GM19025 (cell line): ENCODE measurements around the gene TMEM220.
"Not testable (repeated sequence)": the region's sequence is repeated elsewhere in the genome, so short reads cannot be mapped to it uniquely, and the experiment has no call there.

Source experiments
- ATAC-seq: cut with Tn5 transposase; IDR thresholded peaks from one replicate; pipeline ENCODE4 v1.9.1; 2021; ENCODE audit warnings: mild to moderate bottlenecking, low read depth, moderate library complexity; ENCODE audit not compliant: unreplicated experiment

TMEM220 gene

GRCh38 chr17:10755592-10756127 is 25.8 kb upstream of the TMEM220 start:
- no peak for ATAC-seq

- ATAC-seq: no peak
Observed at GRCh38 chr17:10754861-10755591, 25.2 kb upstream of the TMEM220 start.

GRCh38 chr17:10754109-10754508 is 24.3 kb upstream of the TMEM220 start:
- ATAC-seq: no peak

GRCh38 chr17:10752696-10753095 is 22.9 kb upstream of the TMEM220 start:
- no peak for ATAC-seq

- ATAC-seq: no peak
Observed at GRCh38 chr17:10751563-10751962, 21.7 kb upstream of the TMEM220 start.

GRCh38 chr17:10750210-10750609 is 20.4 kb upstream of the TMEM220 start:
- ATAC-seq: no peak

- ATAC-seq: no peak
Observed at GRCh38 chr17:10748531-10749181, 18.8 kb upstream of the TMEM220 start.

GRCh38 chr17:10745231-10745630 is 15.4 kb upstream of the TMEM220 start:
- ATAC-seq: no peak

GRCh38 chr17:10744501-10745000 is 14.7 kb upstream of the TMEM220 start:
- ATAC-seq: no peak

GRCh38 chr17:10743316-10744009 is 13.6 kb upstream of the TMEM220 start:
- no peak for ATAC-seq

GRCh38 chr17:10742431-10742830 is 12.6 kb upstream of the TMEM220 start:
- ATAC-seq: no peak

- no peak for ATAC-seq
Observed at GRCh38 chr17:10741416-10742135, 11.8 kb upstream of the TMEM220 start.

GRCh38 chr17:10739386-10739785 is 9.6 kb upstream of the TMEM220 start:
- no peak for ATAC-seq

GRCh38 chr17:10738521-10739258 is 8.9 kb upstream of the TMEM220 start:
- ATAC-seq: no peak

- no peak for ATAC-seq
Observed at GRCh38 chr17:10737736-10738135, 7.9 kb upstream of the TMEM220 start.

- ATAC-seq: no peak
Observed at GRCh38 chr17:10737168-10737622, 7.4 kb upstream of the TMEM220 start.

GRCh38 chr17:10735821-10736220 is 6.0 kb upstream of the TMEM220 start:
- ATAC-seq: no peak

GRCh38 chr17:10735251-10735650 is 5.4 kb upstream of the TMEM220 start:
- no peak for ATAC-seq

- ATAC-seq: no peak
Observed at GRCh38 chr17:10733666-10734065, 3.8 kb upstream of the TMEM220 start.

- not testable (repeated sequence) for ATAC-seq
Observed at GRCh38 chr17:10732121-10732520, 2.3 kb upstream of the TMEM220 start.
